Stimulated activated naive CD8-positive, alpha-beta T cell treated with anti-CD3 and anti-CD28 coated beads, Interleukin-15, amount 100 ng/mL, for 72 hours (primary cell): ENCODE measurements around the gene SLC6A18.

Experiments
- ATAC-seq: fragments of 150-1000 bp; cut with Tn5 transposase; 2 replicates; pipeline ENCODE4 v1.10.0; 2021; ENCODE audit warnings: mild to moderate bottlenecking, moderate library complexity
- DNase-seq, 2 donors: peaks; one replicate each; pipeline ENCODE4 v3.0.0; 2021 to 2022
- H3K27ac Mint-ChIP-seq, 2 donors: one replicate each; pipeline ENCODE4 v1.8.0; 2022; ENCODE audit warnings: mild to moderate bottlenecking in 2 of 2, mixed read lengths in 2 of 2, moderate library complexity in 2 of 2
- H3K27me3 Mint-ChIP-seq: one replicate; pipeline ENCODE4 v1.8.0; 2022; ENCODE audit warnings: mixed read lengths
- H3K4me1 Mint-ChIP-seq: one replicate; pipeline ENCODE4 v1.8.0; 2022; ENCODE audit warnings: mild to moderate bottlenecking, mixed read lengths
- H3K4me3 Mint-ChIP-seq, 2 donors: one replicate each; pipeline ENCODE4 v1.8.0; 2022; ENCODE audit warnings: mild to moderate bottlenecking in 2 of 2, mixed read lengths in 2 of 2, moderate library complexity in 1 of 2
- H3K9me3 Mint-ChIP-seq, 2 donors: one replicate each; pipeline ENCODE4 v1.8.0; 2022; ENCODE audit warnings: mixed read lengths in 2 of 2

Gene SLC6A18

GRCh38 chr5:1225081-1225480 is at the start of gene SLC6A18:
Gene SLC6A18 (plus strand): TSS chr5:1225381. CDS start chr5:1225478, 97 bp downstream.
- H3K4me3 Mint-ChIP-seq = no peak within 1 kb of the TSS
- no peak within 1 kb of the TSS for H3K27ac Mint-ChIP-seq
- H3K9me3 Mint-ChIP-seq = no peaks in the 10 kb centered on the region
- H3K4me1 Mint-ChIP-seq = peaks cover 22% of the 10 kb centered on the region
- ATAC-seq = no peak
- DNase-seq = no peak
- H3K27me3 Mint-ChIP-seq = peaks cover 34% of the 10 kb centered on the region

- Mint-ChIP-seq H3K4me1 (peaks cover 14% of the 10 kb centered on the region), H3K27me3 (peaks cover 6% of the 10 kb centered on the region)
- no peak for ATAC-seq
Observed at GRCh38 chr5:1175801-1176472, 49.2 kb upstream of the SLC6A18 start.

GRCh38 chr5:1176473-1177391 is 48.4 kb upstream of the SLC6A18 start:
- peaks cover 14% of the 10 kb centered on the region for H3K4me1 Mint-ChIP-seq
- no peak overlapping the region for H3K27ac Mint-ChIP-seq
- H3K27me3 Mint-ChIP-seq = peaks cover 6% of the 10 kb centered on the region
- H3K9me3 Mint-ChIP-seq = no peaks in the 10 kb centered on the region
- ATAC-seq (no peak), DNase-seq (no peak)
- no peak overlapping the region for H3K4me3 Mint-ChIP-seq

More at GRCh38 chr5:1175801-1176472, 49.2 kb upstream of the SLC6A18 start:
- H3K9me3 Mint-ChIP-seq = no peaks in the 10 kb centered on the region
- H3K4me3 Mint-ChIP-seq = no peak overlapping the region
- H3K27ac Mint-ChIP-seq = no peak overlapping the region
- DNase-seq = no peak

- DNase-seq (no peak), ATAC-seq (no peak)
- Mint-ChIP-seq H3K4me3 (no peak overlapping the region), H3K9me3 (no peaks in the 10 kb centered on the region), H3K27ac (no peak overlapping the region), H3K4me1 (peaks cover 12% of the 10 kb centered on the region), H3K27me3 (peaks cover 5% of the 10 kb centered on the region)
Observed at GRCh38 chr5:1177826-1178528, 47.2 kb upstream of the SLC6A18 start.

- H3K27ac Mint-ChIP-seq = no peak overlapping the region
- DNase-seq = no peak
- no peaks in the 10 kb centered on the region for H3K27me3 Mint-ChIP-seq
- ATAC-seq = no peak
- no peak overlapping the region for H3K4me3 Mint-ChIP-seq
- no peaks in the 10 kb centered on the region for H3K9me3 Mint-ChIP-seq
- peaks cover 7% of the 10 kb centered on the region for H3K4me1 Mint-ChIP-seq
Observed at GRCh38 chr5:1178529-1179382, 46.4 kb upstream of the SLC6A18 start.

GRCh38 chr5:1179383-1179715 is 45.8 kb upstream of the SLC6A18 start:
- H3K9me3 Mint-ChIP-seq = no peaks in the 10 kb centered on the region
- DNase-seq (no peak), ATAC-seq (no peak)
- no peak overlapping the region for H3K4me3 Mint-ChIP-seq
- H3K27me3 Mint-ChIP-seq = no peaks in the 10 kb centered on the region
- H3K27ac Mint-ChIP-seq = no peak overlapping the region
- peaks cover 4% of the 10 kb centered on the region for H3K4me1 Mint-ChIP-seq

- DNase-seq (no peak), ATAC-seq (no peak)
- H3K27ac Mint-ChIP-seq = no peak overlapping the region
- no peaks in the 10 kb centered on the region for H3K4me1 Mint-ChIP-seq
- no peak overlapping the region for H3K4me3 Mint-ChIP-seq
- H3K9me3 Mint-ChIP-seq = no peaks in the 10 kb centered on the region
- H3K27me3 Mint-ChIP-seq = no peaks in the 10 kb centered on the region
Observed at GRCh38 chr5:1180096-1180495, 45.1 kb upstream of the SLC6A18 start.

GRCh38 chr5:1180841-1181271 is 44.3 kb upstream of the SLC6A18 start:
- ATAC-seq (no peak), DNase-seq (no peak)
- no peak overlapping the region for H3K4me3 Mint-ChIP-seq
- H3K27ac Mint-ChIP-seq = no peak overlapping the region
- H3K4me1 Mint-ChIP-seq = no peaks in the 10 kb centered on the region
- H3K9me3 Mint-ChIP-seq = no peaks in the 10 kb centered on the region
- no peaks in the 10 kb centered on the region for H3K27me3 Mint-ChIP-seq

GRCh38 chr5:1181451-1182359 is 43.5 kb upstream of the SLC6A18 start:
- no peaks in the 10 kb centered on the region for H3K4me1 Mint-ChIP-seq
- DNase-seq (no peak), ATAC-seq (no peak)
- no peak overlapping the region for H3K4me3 Mint-ChIP-seq
- no peaks in the 10 kb centered on the region for H3K9me3 Mint-ChIP-seq
- no peak overlapping the region for H3K27ac Mint-ChIP-seq
- no peaks in the 10 kb centered on the region for H3K27me3 Mint-ChIP-seq

- Mint-ChIP-seq H3K4me1 (no peaks in the 10 kb centered on the region), H3K27me3 (no peaks in the 10 kb centered on the region), H3K27ac (no peak overlapping the region), H3K9me3 (no peaks in the 10 kb centered on the region), H3K4me3 (no peak overlapping the region)
- no peak for DNase-seq
- no peak for ATAC-seq
Observed at GRCh38 chr5:1182360-1182632, 42.9 kb upstream of the SLC6A18 start.

GRCh38 chr5:1182633-1183423 is 42.4 kb upstream of the SLC6A18 start:
- Mint-ChIP-seq H3K4me3 (no peak overlapping the region), H3K9me3 (no peaks in the 10 kb centered on the region), H3K27ac (no peak overlapping the region), H3K4me1 (no peaks in the 10 kb centered on the region), H3K27me3 (no peaks in the 10 kb centered on the region)
- DNase-seq (no peak), ATAC-seq (no peak)

- H3K4me3 Mint-ChIP-seq = no peak overlapping the region
- no peaks in the 10 kb centered on the region for H3K9me3 Mint-ChIP-seq
- no peak overlapping the region for H3K27ac Mint-ChIP-seq
- DNase-seq (no peak), ATAC-seq (no peak)
- H3K4me1 Mint-ChIP-seq = no peaks in the 10 kb centered on the region
- peaks cover 4% of the 10 kb centered on the region for H3K27me3 Mint-ChIP-seq
Observed at GRCh38 chr5:1183424-1184162, 41.6 kb upstream of the SLC6A18 start.

- no peaks in the 10 kb centered on the region for H3K9me3 Mint-ChIP-seq
- no peak overlapping the region for H3K4me3 Mint-ChIP-seq
- ATAC-seq (no peak), DNase-seq (no peak)
- peaks cover 9% of the 10 kb centered on the region for H3K27me3 Mint-ChIP-seq
- H3K4me1 Mint-ChIP-seq = no peaks in the 10 kb centered on the region
- H3K27ac Mint-ChIP-seq = no peak overlapping the region
Observed at GRCh38 chr5:1184163-1184470, 41.1 kb upstream of the SLC6A18 start.
